Astrocyte of the spinal cord (primary cell): ENCODE data around the gene SCAMP1.

Source experiments
- DNase-seq: peaks from one replicate; pipeline ENCODE4 v3.0.0; 2011; ENCODE audit warnings: low read depth, low spot score
- H3K4me3 ChIP-seq: 2 replicates; pipeline ENCODE4 v1.5.1; 2011; ENCODE audit warnings: low read depth, mild to moderate bottlenecking, low read length, moderate library complexity
- CTCF ChIP-seq: IDR thresholded peaks from 2 replicates; pipeline ENCODE4 v1.5.1; 2012; ENCODE audit warnings: low read depth, mild to moderate bottlenecking, low read length, inconsistent platforms
- in situ Hi-C: cut with HindIII; loops from 2 replicates; pipeline ENCODE4 v1.10.0; 2017; ENCODE audit warnings: low sequenced_read_pairs

The SCAMP1 gene

GRCh38 chr5:78523314-78524193 lies 163.1 kb downstream of the SCAMP1 start:
- no peak overlapping the region for H3K4me3 ChIP-seq
- DNase-seq = peak; percentile 38
- in situ Hi-C loops = no loop called here
- TF ChIP-seq CTCF = no peak

- DNase-seq = peak; percentile 78
- in situ Hi-C loops = loop anchor here (25.0 kb wide), 1 partner anchor 436 kb away; no protein-coding TSS in a partner anchor
- H3K4me3 ChIP-seq = no peak overlapping the region
- TF ChIP-seq CTCF = no peak
Observed at GRCh38 chr5:78526049-78526525, 165.7 kb downstream of the SCAMP1 start.

GRCh38 chr5:78527054-78527859 lies 166.8 kb downstream of the SCAMP1 start:
- TF ChIP-seq CTCF = no peak
- DNase-seq = peak; percentile 96
- H3K4me3 ChIP-seq = no peak overlapping the region
- in situ Hi-C loops = loop anchor here (25.0 kb wide), 1 partner anchor 435 kb away; no protein-coding TSS in a partner anchor

GRCh38 chr5:78527925-78528324 lies 167.5 kb downstream of the SCAMP1 start:
- DNase-seq = peak; percentile 52
- TF ChIP-seq CTCF = no peak
- H3K4me3 ChIP-seq = no peak overlapping the region
- in situ Hi-C loops = loop anchor here (25.0 kb wide), 1 partner anchor 434 kb away; no protein-coding TSS in a partner anchor
